ENCODE results near the gene ACBD6.
"Not testable (repeated sequence)": the region's sequence is repeated elsewhere in the genome, so short reads cannot be mapped to it uniquely, and the experiment has no call there.

DNA sequence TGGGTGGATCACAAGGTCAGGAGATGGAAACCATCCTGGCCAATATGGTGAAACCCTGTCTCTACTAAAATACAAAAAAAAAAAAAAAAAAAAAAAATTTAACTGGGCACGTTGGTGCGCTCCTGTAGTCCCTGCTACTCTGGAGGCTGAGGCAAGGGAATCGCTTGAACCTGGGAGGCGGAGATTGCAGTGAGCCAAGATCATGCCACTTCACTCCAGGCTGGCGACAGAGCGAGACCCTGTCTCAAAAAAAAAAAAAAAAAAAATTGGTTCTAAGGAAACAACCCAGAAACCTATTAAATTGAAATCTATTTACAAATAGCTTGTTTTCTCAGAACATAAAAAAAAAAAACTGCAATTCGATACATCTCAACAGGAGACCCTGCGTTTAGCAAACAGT is 47.4 kb upstream of the ACBD6 start:
- not testable (repeated sequence) for TF ChIP-seq EZH2 (IDR thresholded peaks at IDR 0.05; ENCODE audit: borderline replicate concordance, low read length)
- TF ChIP-seq, protein P1, sequence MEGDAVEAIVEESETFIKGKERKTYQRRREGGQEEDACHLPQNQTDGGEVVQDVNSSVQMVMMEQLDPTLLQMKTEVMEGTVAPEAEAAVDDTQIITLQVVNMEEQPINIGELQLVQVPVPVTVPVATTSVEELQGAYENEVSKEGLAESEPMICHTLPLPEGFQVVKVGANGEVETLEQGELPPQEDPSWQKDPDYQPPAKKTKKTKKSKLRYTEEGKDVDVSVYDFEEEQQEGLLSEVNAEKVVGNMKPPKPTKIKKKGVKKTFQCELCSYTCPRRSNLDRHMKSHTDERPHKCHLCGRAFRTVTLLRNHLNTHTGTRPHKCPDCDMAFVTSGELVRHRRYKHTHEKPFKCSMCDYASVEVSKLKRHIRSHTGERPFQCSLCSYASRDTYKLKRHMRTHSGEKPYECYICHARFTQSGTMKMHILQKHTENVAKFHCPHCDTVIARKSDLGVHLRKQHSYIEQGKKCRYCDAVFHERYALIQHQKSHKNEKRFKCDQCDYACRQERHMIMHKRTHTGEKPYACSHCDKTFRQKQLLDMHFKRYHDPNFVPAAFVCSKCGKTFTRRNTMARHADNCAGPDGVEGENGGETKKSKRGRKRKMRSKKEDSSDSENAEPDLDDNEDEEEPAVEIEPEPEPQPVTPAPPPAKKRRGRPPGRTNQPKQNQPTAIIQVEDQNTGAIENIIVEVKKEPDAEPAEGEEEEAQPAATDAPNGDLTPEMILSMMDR (IDR thresholded peaks at IDR 0.05; ENCODE audit: low read length), result not testable (repeated sequence)
